Activated CD4-positive, alpha-beta memory T cell treated with anti-CD3 and anti-CD28 coated beads for 36 hours (primary cell): ENCODE results near the gene MATCAP1. TPM values are rescaled to one million over a fixed set of nuclear protein-coding genes. Genes with fewer than 3 reads are reported as not detected.

Source experiments
- CTCF ChIA-PET: fragments of 350-600 bp; sonication (Branson Sonifier 250); formaldehyde crosslinking; loops from one replicate; lab custom pipeline; 2021; ENCODE audit warnings: antibody characterized with exemption, inconsistent platforms; lab: Charles Lee
- POLR2A ChIA-PET: fragments of 350-600 bp; sonication (Branson Sonifier 250); formaldehyde crosslinking; loops from one replicate; lab custom pipeline; 2021; ENCODE audit warnings: antibody characterized with exemption; lab: Charles Lee
- DNase-seq: peaks from one replicate; pipeline ENCODE4 v3.0.0-alpha.2; 2020
- H3K27ac Mint-ChIP-seq: one replicate; pipeline ENCODE4 v1.8.0; 2021; ENCODE audit warnings: mixed read lengths
- H3K27me3 Mint-ChIP-seq: one replicate; pipeline ENCODE4 v1.8.0; 2021; ENCODE audit warnings: mixed read lengths
- H3K36me3 Mint-ChIP-seq: one replicate; pipeline ENCODE4 v1.8.0; 2021; ENCODE audit warnings: mixed read lengths
- H3K4me1 Mint-ChIP-seq: one replicate; pipeline ENCODE4 v1.8.0; 2021; ENCODE audit warnings: low read depth, mixed read lengths
- H3K4me3 Mint-ChIP-seq: one replicate; pipeline ENCODE4 v1.8.0; 2021; ENCODE audit warnings: mild to moderate bottlenecking, mixed read lengths
- H3K9me3 Mint-ChIP-seq: one replicate; pipeline ENCODE4 v1.8.0; 2021; ENCODE audit warnings: mixed read lengths
- intact Hi-C: fragments of 100-400 bp; cut with micrococcal nuclease; formaldehyde crosslinking; loops from one replicate; pipeline ENCODE4 v1.15.1; 2023
- total RNA-seq, 2 experiments: library from RNA; stranded (reverse); gene quantifications; one replicate each; pipeline ENCODE4 v1.2.3, GENCODE V29; 2021

The MATCAP1 gene
- total RNA-seq, 2 experiments from 2014 or later, result 37.3 to 38.3 TPM

DNA sequence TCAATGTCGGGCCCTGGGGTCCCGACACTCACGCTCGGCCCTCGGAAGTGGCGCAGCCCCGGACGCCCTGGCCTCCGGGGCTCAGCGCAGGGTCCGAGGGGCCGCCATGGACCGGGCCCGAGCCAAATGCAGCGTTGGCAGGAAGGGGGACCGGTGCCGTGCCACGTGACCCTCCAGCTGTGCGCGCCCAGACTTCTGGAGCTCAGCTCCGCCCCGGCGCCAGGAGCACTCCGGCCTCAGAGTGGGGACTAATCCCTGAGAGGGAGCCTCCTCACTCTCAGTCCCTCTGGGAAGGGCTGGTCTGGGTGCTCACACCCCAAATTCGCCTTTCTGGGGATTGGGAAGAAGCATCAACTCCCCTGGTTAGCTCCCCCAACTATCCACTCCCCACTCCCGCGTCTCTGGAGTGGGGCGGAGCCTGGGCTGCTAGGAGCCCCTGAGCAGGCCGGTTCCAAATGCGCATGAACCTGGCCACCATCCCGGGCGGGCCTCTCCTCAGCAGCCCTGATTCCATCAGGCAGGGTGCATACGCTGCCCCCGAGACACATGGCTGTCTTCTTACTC lies 32.8 kb downstream of the MATCAP1 start, which contains the start of gene B3GNT9:
Gene B3GNT9, minus strand, starts transcription at position 166 of the 564 bp plus-strand sequence. CDS start 513 bp downstream, outside the sequence.
- Mint-ChIP-seq H3K27ac (peak within 1 kb of the TSS; percentile 38), H3K27me3 (no peaks in the 10 kb centered on the region), H3K36me3 (peaks cover 26% of the 10 kb centered on the region), H3K4me1 (peaks cover 29% of the 10 kb centered on the region), H3K4me3 (peak within 1 kb of the TSS; percentile 68), H3K9me3 (no peaks in the 10 kb centered on the region)
- POLR2A ChIA-PET, result interaction anchor here (0.8 to 1.8 kb wide), 4 partner anchors 9 to 137 kb away, joined by 3 to 8 read pairs (median 4); partner anchors contain the start of genes FBXL8 and TRADD
- peak; percentile 65 for DNase-seq
- intact Hi-C loops, result no loop called here
- CTCF ChIA-PET, result interaction anchor here (0.5 to 14.8 kb wide), 11 partner anchors 8 to 222 kb away, joined by 3 to 350 read pairs (median 5); partner anchors contain the start of genes CES3 and NOL3

DNA sequence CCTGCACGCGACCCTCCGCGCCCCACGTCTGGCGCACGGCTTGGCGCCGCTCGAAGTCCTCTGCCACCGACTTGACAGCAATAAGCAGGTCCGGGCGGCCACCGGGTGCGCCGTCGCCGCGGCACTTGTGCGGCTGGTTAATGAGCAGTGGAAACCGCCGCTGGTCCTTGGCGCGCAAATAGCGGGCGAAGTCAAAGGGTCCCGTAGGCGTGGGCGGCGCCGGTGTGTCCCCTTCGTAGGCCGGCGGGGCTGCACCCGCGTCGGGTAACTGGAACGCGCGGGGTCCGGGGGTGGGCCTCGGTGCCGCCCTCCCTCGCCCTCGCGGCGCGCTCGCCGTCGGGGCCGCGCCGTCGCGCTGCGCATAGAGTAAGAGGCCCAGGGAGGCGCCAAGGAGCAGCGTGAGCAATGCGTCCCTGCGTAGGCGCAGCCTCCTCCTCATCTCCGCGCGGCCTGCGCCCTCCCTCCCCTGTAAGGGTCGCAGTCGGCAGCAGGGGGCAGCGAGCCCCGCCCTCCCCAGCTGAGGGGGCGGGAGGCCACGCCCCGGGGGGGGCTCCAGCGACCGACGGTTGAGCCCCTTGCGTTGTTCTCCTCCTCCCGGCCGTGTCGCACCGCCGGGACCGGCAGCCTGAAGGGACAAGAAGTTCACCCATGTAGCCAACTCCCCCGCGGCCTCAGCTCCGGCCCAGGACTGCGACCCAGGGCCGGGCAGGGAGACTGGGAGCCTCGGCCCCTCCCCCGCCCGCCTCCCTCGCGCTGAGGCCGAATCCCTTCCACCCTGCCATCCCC lies 33.5 kb downstream of the MATCAP1 start:
- Mint-ChIP-seq H3K27me3 (no peaks in the 10 kb centered on the region), H3K9me3 (no peaks in the 10 kb centered on the region), H3K27ac (no peak overlapping the region), H3K4me3 (peak overlapping the region; percentile 68), H3K4me1 (peaks cover 26% of the 10 kb centered on the region), H3K36me3 (peaks cover 30% of the 10 kb centered on the region)
- intact Hi-C loops, result no loop called here
- peak; percentile 72 for DNase-seq
- CTCF ChIA-PET, result interaction anchor here (1.0 to 14.8 kb wide), 9 partner anchors 9 to 196 kb away, joined by 3 to 350 read pairs (median 5); partner anchors contain the start of genes CES3 and NOL3
- POLR2A ChIA-PET, result interaction anchor here (0.8 to 1.8 kb wide), 3 partner anchors 10 to 136 kb away, joined by 3 to 8 read pairs (median 5); partner anchors contain the start of genes FBXL8 and TRADD

DNA sequence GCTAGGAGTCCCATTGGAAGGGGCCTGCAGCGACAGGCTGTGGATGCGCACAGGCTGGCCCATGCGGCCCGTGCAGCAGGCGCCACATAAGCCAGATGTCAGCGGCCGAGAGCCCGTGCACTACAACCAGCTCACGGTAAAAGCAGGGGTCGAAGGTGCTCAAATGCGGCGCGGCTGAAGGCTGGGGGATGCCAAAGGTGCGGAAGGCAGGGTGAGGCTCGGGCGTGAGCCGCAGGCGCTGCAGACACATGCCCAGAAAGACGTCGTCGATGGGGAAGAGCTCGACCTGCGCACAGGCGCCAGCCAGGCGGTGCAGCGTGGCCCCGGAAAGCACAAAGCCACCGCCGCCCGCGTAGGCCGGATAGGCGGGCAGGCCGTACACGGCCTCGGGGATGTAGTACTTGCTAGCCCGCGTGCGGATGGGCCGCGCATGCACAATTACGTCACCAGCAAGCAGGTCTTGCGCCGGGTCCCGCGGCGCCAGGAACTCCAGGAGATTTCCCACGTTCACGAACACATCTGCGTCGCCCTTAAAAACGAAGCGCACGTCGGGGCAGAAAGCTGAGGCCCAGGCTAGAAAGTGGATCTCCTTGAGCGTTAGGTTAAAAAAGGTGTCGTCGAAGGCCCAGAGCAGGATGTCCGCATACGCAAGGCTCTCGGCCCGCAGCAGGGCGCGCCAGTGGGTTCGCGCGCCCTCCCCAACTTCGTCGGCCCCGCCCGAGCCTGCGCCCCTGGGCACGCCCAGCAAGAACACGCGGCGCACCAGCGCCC lies 34.3 kb downstream of the MATCAP1 start:
- H3K9me3 Mint-ChIP-seq, result no peaks in the 10 kb centered on the region
- H3K4me1 Mint-ChIP-seq, result peaks cover 23% of the 10 kb centered on the region
- DNase-seq, result no peak
- H3K4me3 Mint-ChIP-seq, result peak overlapping the region; percentile 10
- CTCF ChIA-PET, result interaction anchor here (1.1 to 14.8 kb wide), 3 partner anchors 11 to 132 kb away, joined by 3 to 350 read pairs (median 4); partner anchors contain the start of gene FBXL8
- H3K36me3 Mint-ChIP-seq, result peaks cover 33% of the 10 kb centered on the region
- intact Hi-C loops, result no loop called here
- no peaks in the 10 kb centered on the region for H3K27me3 Mint-ChIP-seq
- H3K27ac Mint-ChIP-seq, result peak overlapping the region; percentile 47
- POLR2A ChIA-PET, result interaction anchor here (1.0 kb wide), 1 partner anchor 13 kb away, joined by 4 read pairs; no protein-coding TSS in a partner anchor

DNA sequence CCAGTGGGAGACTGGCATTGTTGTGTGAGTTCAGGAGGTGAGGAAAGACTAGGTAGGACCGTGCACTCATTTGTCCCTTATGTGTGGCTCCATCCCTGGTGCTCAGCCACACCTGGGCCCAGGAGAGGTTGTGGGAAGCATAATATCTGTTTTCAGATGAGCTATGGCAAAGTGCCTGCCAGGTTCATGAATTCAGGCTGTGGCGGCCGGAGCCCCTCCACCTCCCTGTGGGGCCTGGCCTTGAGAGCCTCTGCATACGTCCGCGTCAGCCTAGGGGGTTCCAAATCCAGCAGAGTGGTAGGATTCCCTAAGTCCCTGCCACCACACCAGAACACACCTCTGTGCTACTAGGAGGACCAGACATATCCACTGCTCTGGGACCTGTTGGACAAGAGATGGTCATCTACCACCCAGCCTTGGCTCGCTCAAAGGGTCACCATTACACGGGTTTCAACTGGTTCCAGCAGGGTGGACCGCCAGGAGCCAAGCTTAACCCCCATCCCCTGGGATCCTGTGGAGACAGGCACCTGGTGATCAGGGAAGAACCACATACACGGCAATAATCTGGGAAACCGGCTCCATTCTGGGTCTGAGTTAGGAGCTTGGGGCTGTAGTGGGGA lies 35.0 kb downstream of the MATCAP1 start:
- DNase-seq, result no peak
- H3K4me1 Mint-ChIP-seq, result peaks cover 18% of the 10 kb centered on the region
- POLR2A ChIA-PET, result interaction anchor here (1.0 kb wide), 1 partner anchor 14 kb away, joined by 4 read pairs; no protein-coding TSS in a partner anchor
- H3K27me3 Mint-ChIP-seq, result no peaks in the 10 kb centered on the region
- no peak overlapping the region for H3K27ac Mint-ChIP-seq
- CTCF ChIA-PET, result interaction anchor here (1.1 kb wide), 2 partner anchors 12 to 131 kb away, joined by 3 to 4 read pairs; partner anchors contain the start of gene FBXL8
- H3K4me3 Mint-ChIP-seq, result peak overlapping the region; percentile 10
- H3K36me3 Mint-ChIP-seq, result peaks cover 35% of the 10 kb centered on the region
- intact Hi-C loops, result no loop called here
- no peaks in the 10 kb centered on the region for H3K9me3 Mint-ChIP-seq

DNA sequence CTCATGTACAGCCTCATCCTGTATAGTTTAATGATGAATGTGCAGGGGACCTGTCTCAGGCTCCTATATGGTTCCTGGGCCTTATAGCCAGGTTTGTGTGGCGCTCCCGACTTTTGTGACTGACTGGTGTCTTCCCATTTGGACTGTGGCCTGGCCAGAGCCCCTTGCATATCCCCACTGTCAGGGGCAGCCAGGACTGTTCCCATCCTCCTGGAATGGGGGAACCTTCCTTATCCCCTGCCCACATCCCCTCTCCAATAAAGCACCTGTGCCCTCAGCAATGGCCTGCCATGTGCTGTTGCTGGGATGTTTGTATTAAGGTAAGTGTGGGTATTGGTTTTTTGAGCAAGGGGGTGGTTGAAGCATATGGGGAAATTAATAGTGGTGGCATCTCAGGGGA lies 35.5 kb downstream of the MATCAP1 start:
- Mint-ChIP-seq H3K4me3 (no peak overlapping the region), H3K27ac (no peak overlapping the region), H3K27me3 (no peaks in the 10 kb centered on the region), H3K4me1 (peaks cover 15% of the 10 kb centered on the region), H3K36me3 (peaks cover 37% of the 10 kb centered on the region), H3K9me3 (no peaks in the 10 kb centered on the region)
- ChIA-PET CTCF (interaction anchor here (1.1 kb wide), 1 partner anchor 130 kb away, joined by 4 read pairs; no protein-coding TSS in a partner anchor), POLR2A (no interaction called here)
- DNase-seq, result no peak
- intact Hi-C loops, result no loop called here

DNA sequence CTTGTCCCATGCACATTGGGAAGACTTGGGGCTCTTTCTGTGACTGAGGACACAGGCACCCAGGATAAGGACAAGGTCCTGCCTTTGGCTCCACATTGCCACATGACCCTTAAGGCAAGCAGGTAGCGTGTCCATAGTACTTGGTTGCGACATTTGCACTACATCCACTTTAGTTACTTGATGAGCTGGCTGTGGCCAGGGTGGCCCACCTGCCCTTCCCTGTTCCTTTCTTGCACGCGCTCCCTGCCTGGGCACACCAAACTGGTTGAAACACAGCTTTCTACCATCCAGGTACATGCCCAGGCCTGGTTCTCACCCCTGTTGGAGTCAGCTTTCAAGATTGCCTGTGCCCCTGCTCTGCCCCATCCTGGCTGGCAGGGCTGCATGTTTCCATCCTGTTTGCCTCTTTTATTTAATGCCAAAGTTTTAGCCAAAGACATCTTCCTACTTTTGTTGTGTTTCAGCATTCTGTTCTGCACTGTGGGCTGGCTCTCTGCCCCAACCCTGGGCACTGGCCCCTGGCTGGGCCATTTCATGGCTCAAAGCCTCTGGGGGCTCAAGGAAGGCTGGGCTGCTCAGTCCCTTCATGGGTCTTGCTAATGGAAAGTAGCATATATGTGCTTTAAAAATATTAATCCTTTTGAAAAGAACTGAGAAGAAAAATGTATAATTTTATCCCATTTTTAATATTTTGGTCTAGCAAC lies 36.2 kb downstream of the MATCAP1 start:
- Mint-ChIP-seq H3K27ac (no peak overlapping the region), H3K4me3 (no peak overlapping the region), H3K27me3 (no peaks in the 10 kb centered on the region), H3K4me1 (peaks cover 8% of the 10 kb centered on the region), H3K9me3 (no peaks in the 10 kb centered on the region), H3K36me3 (peaks cover 41% of the 10 kb centered on the region)
- ChIA-PET POLR2A (no interaction called here), CTCF (interaction anchor here (1.2 kb wide), 1 partner anchor 8 kb away, joined by 4 read pairs; no protein-coding TSS in a partner anchor)
- DNase-seq, result no peak
- intact Hi-C loops, result loop anchor here (1.0 kb wide), 1 partner anchor 23 kb away; the partner anchor contains the start of gene NOL3

DNA sequence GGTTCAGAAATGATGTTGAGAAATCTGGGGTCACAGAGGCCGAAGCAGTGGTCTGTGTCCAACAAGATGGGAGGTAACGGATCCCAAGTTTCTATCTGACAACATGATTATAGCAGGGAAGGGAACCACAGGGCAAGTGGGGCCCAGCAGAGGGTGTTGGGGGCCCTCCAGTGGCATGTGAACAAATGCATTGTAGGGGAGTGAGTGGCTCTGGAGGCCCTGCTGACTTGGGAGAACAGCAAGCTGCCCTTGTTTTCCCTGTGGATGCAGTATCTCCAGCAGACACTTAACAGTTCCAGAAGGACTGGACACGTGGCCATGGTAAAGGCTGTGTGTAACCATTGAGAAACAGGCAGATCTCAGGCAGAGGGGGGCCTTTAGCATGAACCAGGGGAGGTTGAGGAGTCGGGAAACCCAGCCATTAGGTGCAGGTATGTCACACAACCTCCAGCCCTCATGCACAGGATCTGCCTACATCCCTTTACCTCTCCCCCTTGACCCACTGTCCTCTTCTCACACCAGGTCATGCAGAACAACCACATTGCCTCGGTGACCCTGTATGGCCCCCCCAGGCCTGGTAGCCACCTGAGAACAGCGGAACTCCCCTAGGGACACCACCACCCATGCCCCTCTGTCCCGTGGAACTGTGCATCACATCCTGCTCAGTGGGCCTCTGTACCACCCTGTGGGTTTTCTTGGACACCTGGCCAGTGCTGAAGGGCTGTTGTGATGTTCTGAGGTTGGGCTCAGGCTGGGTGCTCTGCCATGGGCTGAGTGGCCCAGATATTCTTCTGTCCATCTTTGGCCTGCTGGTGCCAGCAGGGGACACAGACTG lies 37.0 kb downstream of the MATCAP1 start:
- CTCF ChIA-PET, result interaction anchor here (1.2 to 1.3 kb wide), 2 partner anchors 8 kb away, joined by 4 to 7 read pairs; no protein-coding TSS in a partner anchor
- DNase-seq, result no peak
- H3K4me1 Mint-ChIP-seq, result peaks cover 8% of the 10 kb centered on the region
- POLR2A ChIA-PET, result no interaction called here
- H3K9me3 Mint-ChIP-seq, result no peaks in the 10 kb centered on the region
- peaks cover 41% of the 10 kb centered on the region for H3K36me3 Mint-ChIP-seq
- H3K27ac Mint-ChIP-seq, result no peak overlapping the region
- intact Hi-C loops, result loop anchor here (1.0 kb wide), 1 partner anchor 24 kb away; the partner anchor contains the start of gene NOL3
- no peaks in the 10 kb centered on the region for H3K27me3 Mint-ChIP-seq
- no peak overlapping the region for H3K4me3 Mint-ChIP-seq

DNA sequence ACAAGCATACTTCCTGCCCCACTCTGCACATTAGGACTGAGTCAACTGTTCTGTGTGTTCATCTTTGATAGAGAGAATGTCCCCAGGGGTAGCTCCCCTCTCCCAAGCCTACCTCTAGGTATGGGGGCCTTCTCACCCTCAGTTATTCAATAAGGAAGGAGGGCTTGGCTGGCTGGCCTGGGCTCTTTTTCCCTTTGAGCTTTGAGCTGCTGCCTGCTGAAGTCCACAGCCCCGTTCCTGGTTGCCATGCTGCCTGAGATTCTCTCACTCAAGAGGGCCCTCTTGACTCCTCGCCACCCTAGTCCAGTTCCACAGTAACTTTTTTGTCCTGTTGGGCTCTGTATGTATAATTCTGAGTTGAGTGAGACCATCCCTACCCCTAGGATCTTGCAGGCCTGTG lies 38.0 kb downstream of the MATCAP1 start:
- Mint-ChIP-seq H3K9me3 (no peaks in the 10 kb centered on the region), H3K27ac (no peak overlapping the region), H3K27me3 (no peaks in the 10 kb centered on the region), H3K4me3 (no peak overlapping the region), H3K4me1 (peaks cover 4% of the 10 kb centered on the region), H3K36me3 (peaks cover 46% of the 10 kb centered on the region)
- intact Hi-C loops, result no loop called here
- ChIA-PET CTCF (interaction anchor here (1.3 kb wide), 1 partner anchor 9 kb away, joined by 7 read pairs; no protein-coding TSS in a partner anchor), POLR2A (no interaction called here)
- DNase-seq, result no peak

DNA sequence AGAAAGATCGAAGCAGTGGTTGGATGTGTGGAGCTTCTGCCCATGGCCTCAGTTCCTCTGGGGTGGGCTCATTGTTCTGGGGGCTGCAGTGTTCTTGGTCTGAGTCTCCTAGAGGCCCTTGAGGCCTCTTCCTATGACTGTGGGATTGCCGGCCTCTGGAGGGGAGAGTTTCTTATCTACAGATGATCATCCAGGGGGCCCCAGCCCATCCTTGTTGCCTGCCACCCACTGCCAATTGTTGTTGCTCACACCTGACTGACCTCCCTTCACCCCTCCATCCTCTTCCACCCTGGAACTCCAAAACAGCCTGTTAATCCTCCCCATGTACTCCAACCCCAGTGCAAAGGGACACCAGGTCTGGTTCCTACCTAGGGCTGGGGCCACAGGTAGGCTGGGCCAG lies 38.8 kb downstream of the MATCAP1 start:
- Mint-ChIP-seq H3K4me1 (peaks cover 4% of the 10 kb centered on the region), H3K27ac (no peak overlapping the region), H3K4me3 (no peak overlapping the region), H3K9me3 (no peaks in the 10 kb centered on the region), H3K36me3 (peaks cover 52% of the 10 kb centered on the region), H3K27me3 (no peaks in the 10 kb centered on the region)
- no peak for DNase-seq
- intact Hi-C loops, result no loop called here
- POLR2A ChIA-PET, result no interaction called here
- CTCF ChIA-PET, result interaction anchor here (2.2 kb wide), 1 partner anchor 10 kb away, joined by 7 read pairs; no protein-coding TSS in a partner anchor

DNA sequence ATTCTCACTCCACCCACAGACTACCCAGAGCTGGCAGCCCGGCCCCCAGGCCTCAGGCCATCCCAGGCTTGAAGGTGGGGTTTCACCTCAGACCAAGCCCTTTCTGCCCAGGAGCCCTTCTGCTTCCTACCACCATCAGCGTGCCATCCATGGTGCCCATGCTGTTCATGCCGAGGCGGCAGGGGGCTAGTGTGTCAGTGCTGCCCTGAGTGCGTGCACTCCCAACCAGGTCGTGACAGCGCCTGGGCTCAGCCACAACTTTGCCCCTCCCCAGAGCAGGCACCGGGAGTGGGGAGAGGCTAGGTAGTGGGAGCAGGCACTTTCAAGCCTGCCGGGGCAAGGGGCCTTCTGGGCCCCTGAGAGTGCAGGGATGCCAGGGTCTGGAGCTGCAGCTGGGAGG lies 41.4 kb downstream of the MATCAP1 start:
- H3K9me3 Mint-ChIP-seq, result no peaks in the 10 kb centered on the region
- intact Hi-C loops, result no loop called here
- CTCF ChIA-PET, result interaction anchor here (1.1 to 4.0 kb wide), 2 partner anchors 13 to 189 kb away, joined by 4 to 19 read pairs; no protein-coding TSS in a partner anchor
- H3K27me3 Mint-ChIP-seq, result no peaks in the 10 kb centered on the region
- peaks cover 43% of the 10 kb centered on the region for H3K36me3 Mint-ChIP-seq
- H3K27ac Mint-ChIP-seq, result no peak overlapping the region
- no peaks in the 10 kb centered on the region for H3K4me1 Mint-ChIP-seq
- no peak overlapping the region for H3K4me3 Mint-ChIP-seq
- DNase-seq, result no peak
- POLR2A ChIA-PET, result no interaction called here
